Panc1 (cell line): ENCODE results near the gene STAT4. TPM values are rescaled to one million over a fixed set of nuclear protein-coding genes. Genes with fewer than 3 reads are reported as not detected.

Experiments
- ATAC-seq: fragments of 200-7000 bp; cut with Tn5 transposase; 2 replicates; pipeline ENCODE4 v1.9.1; 2020; ENCODE audit warnings: mild to moderate bottlenecking, moderate library complexity
- BruUV-seq: library from RNA; stranded (reverse); fragments of 400-500 nt; replicated peaks from 2 replicates; lab custom pipeline; 2021; lab: Mats Ljungman, UMichigan
- CTCF ChIA-PET: fragments of 300-600 bp; sonication (Branson Sonifier 250); formaldehyde crosslinking; loops from one replicate; lab custom pipeline; 2022; ENCODE audit warnings: antibody characterized with exemption; lab: Charles Lee
- POLR2A ChIA-PET: fragments of 300-600 bp; sonication (Branson Sonifier 250); formaldehyde crosslinking; loops from one replicate; lab custom pipeline; 2022; ENCODE audit warnings: antibody characterized with exemption; lab: Charles Lee
- DNase-seq: peaks from one replicate; pipeline ENCODE4 v3.0.0-alpha.2; 2010; ENCODE audit warnings: low read depth, low spot score
- H3K27ac ChIP-seq: 2 replicates; pipeline ENCODE4 v1.5.1; 2011; ENCODE audit warnings: mild to moderate bottlenecking, low read length, inconsistent platforms
- H3K27me3 ChIP-seq: fragments of 200-500 bp; sonication (Bioruptor generic); 2 replicates; pipeline ENCODE4 v1.6.0; 2014; ENCODE audit warnings: low read length, inconsistent platforms; ENCODE audit not compliant: control insufficient read depth, insufficient read depth
- H3K36me3 ChIP-seq: fragments of 200-500 bp; sonication (Bioruptor generic); 2 replicates; pipeline ENCODE4 v1.5.1; 2014; ENCODE audit warnings: inconsistent platforms, mild to moderate bottlenecking, low read length, moderate library complexity; ENCODE audit not compliant: control insufficient read depth, insufficient read depth
- H3K4me1 ChIP-seq: 2 replicates; pipeline ENCODE4 v1.5.1; 2011; ENCODE audit warnings: inconsistent platforms, mild to moderate bottlenecking, low read length, moderate library complexity; ENCODE audit not compliant: control insufficient read depth, insufficient read depth
- H3K4me3 ChIP-seq, 2 experiments: 2 replicates each; pipeline ENCODE4 v1.5.1; 2011 to 2012; ENCODE audit warnings: low read depth in 2 of 2, low read length in 2 of 2, mild to moderate bottlenecking in 2 of 2, inconsistent platforms in 1 of 2, moderate library complexity in 1 of 2
- H3K9me3 ChIP-seq: fragments of 200-500 bp; sonication (Bioruptor generic); 2 replicates; pipeline ENCODE4 v1.5.1; 2014; ENCODE audit warnings: low read depth, mild to moderate bottlenecking, inconsistent platforms, low read length, moderate library complexity; ENCODE audit not compliant: control insufficient read depth, insufficient read depth
- POLR2AphosphoS5 ChIP-seq: IDR thresholded peaks from 2 replicates; pipeline ENCODE4 v1.6.1; 2012; ENCODE audit warnings: mild to moderate bottlenecking, low read depth, low read length, moderate library complexity
- SIN3A ChIP-seq: IDR thresholded peaks from 2 replicates; pipeline ENCODE4 v1.6.1; 2012; ENCODE audit warnings: low read depth, mild to moderate bottlenecking, low read length, moderate library complexity, borderline replicate concordance; ENCODE audit not compliant: insufficient read depth
- TCF7L2 ChIP-seq: IDR thresholded peaks from 2 replicates; pipeline ENCODE4 v1.6.1; 2011; ENCODE audit warnings: mild to moderate bottlenecking, low read depth, low read length, inconsistent platforms
- in situ Hi-C: cut with HindIII; loops from 2 replicates; pipeline ENCODE4 v1.10.0; 2016; ENCODE audit warnings: low sequenced_read_pairs, low pct_unique_long_range_greater_than_20kb
- intact Hi-C: fragments of 100-400 bp; cut with micrococcal nuclease; formaldehyde crosslinking; loops from one replicate; pipeline ENCODE4 v1.10.0; 2022; ENCODE audit not compliant: unreplicated experiment
- total RNA-seq: library from RNA; stranded (reverse); gene quantifications from one replicate; pipeline ENCODE4 v1.2.1, GENCODE V29; 2021; ENCODE audit not compliant: unreplicated experiment
- TF ChIP-seq, protein P1 (sequence below): fragments of 450-650 bp; IDR thresholded peaks from 2 replicates; pipeline ENCODE4 v1.5.1; 2017; ENCODE audit warnings: mild to moderate bottlenecking
- TF ChIP-seq, protein P2 (sequence below), 2 experiments: IDR thresholded peaks; 2 replicates each; pipeline ENCODE4 v1.6.1; 2011 to 2012; ENCODE audit warnings: low read depth in 2 of 2, control low read depth in 1 of 2, low read length in 1 of 2, mild to moderate bottlenecking in 1 of 2, moderate library complexity in 1 of 2; ENCODE audit not compliant: insufficient read depth in 1 of 2

STAT4 gene
- total RNA-seq, 1 experiment from 2014 or later = 0.05 TPM

DNA sequence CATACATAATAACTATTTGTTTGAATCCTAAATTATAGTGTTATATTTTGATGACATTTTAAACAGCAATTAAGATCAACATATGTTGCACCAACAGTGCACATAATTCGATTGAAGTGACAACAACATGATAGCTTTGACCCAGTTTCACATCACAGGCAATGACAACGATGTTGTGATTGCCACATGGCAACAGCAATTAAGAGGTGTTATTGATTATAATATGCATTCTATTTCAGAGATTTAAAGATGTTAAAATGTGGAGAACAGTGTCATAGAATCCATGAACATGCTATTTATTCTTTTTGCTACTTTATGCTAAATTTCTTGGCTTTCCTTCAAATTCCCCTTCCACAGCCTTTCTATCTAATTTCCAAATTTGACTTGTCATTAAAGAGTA, 68.5 kb downstream of the STAT4 start:
- no TSS peak for BruUV-seq
- no peaks in the 10 kb centered on the region; the same call in 1 of the 2 replicates for H3K27me3 ChIP-seq
- TF ChIP-seq POLR2AphosphoS5 (no peak), TCF7L2 (no peak), SIN3A (no peak)
- TF ChIP-seq, protein P1, sequence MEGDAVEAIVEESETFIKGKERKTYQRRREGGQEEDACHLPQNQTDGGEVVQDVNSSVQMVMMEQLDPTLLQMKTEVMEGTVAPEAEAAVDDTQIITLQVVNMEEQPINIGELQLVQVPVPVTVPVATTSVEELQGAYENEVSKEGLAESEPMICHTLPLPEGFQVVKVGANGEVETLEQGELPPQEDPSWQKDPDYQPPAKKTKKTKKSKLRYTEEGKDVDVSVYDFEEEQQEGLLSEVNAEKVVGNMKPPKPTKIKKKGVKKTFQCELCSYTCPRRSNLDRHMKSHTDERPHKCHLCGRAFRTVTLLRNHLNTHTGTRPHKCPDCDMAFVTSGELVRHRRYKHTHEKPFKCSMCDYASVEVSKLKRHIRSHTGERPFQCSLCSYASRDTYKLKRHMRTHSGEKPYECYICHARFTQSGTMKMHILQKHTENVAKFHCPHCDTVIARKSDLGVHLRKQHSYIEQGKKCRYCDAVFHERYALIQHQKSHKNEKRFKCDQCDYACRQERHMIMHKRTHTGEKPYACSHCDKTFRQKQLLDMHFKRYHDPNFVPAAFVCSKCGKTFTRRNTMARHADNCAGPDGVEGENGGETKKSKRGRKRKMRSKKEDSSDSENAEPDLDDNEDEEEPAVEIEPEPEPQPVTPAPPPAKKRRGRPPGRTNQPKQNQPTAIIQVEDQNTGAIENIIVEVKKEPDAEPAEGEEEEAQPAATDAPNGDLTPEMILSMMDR = no peak
- TF ChIP-seq, protein P2, sequence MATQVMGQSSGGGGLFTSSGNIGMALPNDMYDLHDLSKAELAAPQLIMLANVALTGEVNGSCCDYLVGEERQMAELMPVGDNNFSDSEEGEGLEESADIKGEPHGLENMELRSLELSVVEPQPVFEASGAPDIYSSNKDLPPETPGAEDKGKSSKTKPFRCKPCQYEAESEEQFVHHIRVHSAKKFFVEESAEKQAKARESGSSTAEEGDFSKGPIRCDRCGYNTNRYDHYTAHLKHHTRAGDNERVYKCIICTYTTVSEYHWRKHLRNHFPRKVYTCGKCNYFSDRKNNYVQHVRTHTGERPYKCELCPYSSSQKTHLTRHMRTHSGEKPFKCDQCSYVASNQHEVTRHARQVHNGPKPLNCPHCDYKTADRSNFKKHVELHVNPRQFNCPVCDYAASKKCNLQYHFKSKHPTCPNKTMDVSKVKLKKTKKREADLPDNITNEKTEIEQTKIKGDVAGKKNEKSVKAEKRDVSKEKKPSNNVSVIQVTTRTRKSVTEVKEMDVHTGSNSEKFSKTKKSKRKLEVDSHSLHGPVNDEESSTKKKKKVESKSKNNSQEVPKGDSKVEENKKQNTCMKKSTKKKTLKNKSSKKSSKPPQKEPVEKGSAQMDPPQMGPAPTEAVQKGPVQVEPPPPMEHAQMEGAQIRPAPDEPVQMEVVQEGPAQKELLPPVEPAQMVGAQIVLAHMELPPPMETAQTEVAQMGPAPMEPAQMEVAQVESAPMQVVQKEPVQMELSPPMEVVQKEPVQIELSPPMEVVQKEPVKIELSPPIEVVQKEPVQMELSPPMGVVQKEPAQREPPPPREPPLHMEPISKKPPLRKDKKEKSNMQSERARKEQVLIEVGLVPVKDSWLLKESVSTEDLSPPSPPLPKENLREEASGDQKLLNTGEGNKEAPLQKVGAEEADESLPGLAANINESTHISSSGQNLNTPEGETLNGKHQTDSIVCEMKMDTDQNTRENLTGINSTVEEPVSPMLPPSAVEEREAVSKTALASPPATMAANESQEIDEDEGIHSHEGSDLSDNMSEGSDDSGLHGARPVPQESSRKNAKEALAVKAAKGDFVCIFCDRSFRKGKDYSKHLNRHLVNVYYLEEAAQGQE (IDR thresholded peaks at IDR 0.05; ENCODE audit: insufficient read depth in 1 of 2, low read depth in 2 of 2, low read length in 1 of 2) = no peak
- ATAC-seq (no peak), DNase-seq (no peak)
- no peaks in the 10 kb centered on the region for H3K4me1 ChIP-seq
- no peak overlapping the region for H3K4me3 ChIP-seq
- CTCF ChIA-PET = no interaction called here
- H3K36me3 ChIP-seq = no peaks in the 10 kb centered on the region
- in situ Hi-C loops (no loop called here), intact Hi-C loops (no loop called here)
- POLR2A ChIA-PET = no interaction called here
- H3K27ac ChIP-seq = no peak overlapping the region
- no peaks in the 10 kb centered on the region for H3K9me3 ChIP-seq

DNA sequence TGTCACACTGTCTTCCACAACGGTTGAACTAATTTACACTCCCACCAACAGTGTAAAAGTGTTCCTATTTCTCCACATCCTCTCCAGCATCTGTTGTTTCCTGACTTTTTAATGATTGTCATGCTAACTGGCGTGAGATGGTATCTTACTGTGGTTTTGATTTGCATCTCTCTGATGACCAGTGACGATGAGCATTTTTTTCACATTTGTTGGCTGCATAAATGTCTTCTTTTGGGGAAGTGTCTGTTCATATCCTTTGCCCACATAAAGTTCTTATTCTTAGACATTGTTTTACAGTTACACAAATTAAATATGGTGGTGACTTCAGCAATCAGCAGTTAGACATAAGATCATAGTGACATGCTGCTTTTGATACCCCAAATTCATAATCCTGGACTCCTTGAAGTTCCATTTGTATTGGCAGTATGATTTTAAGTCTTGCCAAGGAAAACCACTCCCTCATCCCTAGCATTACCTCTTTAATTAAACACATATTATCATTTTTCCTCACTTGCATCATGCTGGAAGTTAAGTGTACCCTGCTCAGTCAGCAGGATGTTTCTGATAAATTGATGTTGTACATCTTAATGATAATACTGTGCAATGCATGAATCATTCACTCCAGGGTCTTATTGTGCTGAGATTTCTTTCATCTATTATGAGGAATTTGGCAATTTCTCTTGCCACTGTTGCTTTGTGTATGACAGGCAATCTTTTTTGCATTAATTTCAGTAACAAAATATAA, 69.2 kb downstream of the STAT4 start:
- intact Hi-C loops = no loop called here
- Histone ChIP-seq H3K9me3 (no peaks in the 10 kb centered on the region), H3K4me3 (no peak overlapping the region), H3K36me3 (no peaks in the 10 kb centered on the region), H3K27ac (no peak overlapping the region), H3K27me3 (no peaks in the 10 kb centered on the region; the same call in 1 of the 2 replicates), H3K4me1 (no peaks in the 10 kb centered on the region)
- ATAC-seq = no peak
- in situ Hi-C loops = no loop called here
- CTCF ChIA-PET = no interaction called here
- TF ChIP-seq TCF7L2 = no peak
- TF ChIP-seq SIN3A = no peak
- TF ChIP-seq POLR2AphosphoS5 = no peak
- TF ChIP-seq, protein P2 (IDR thresholded peaks at IDR 0.05; ENCODE audit: insufficient read depth in 1 of 2, low read depth in 2 of 2, low read length in 1 of 2) = no peak
- TF ChIP-seq, protein P1 = no peak
- BruUV-seq = no TSS peak
- DNase-seq = no peak
- POLR2A ChIA-PET = no interaction called here
